HG03064 (cell line): ENCODE measurements around the gene SH2D3C.

Experiments used
- ATAC-seq: cut with Tn5 transposase; IDR thresholded peaks from one replicate; pipeline ENCODE4 v1.9.1; 2021; ENCODE audit warnings: low read depth; ENCODE audit not compliant: unreplicated experiment

Gene SH2D3C

GRCh38 chr9:127723444-127723843 lies 55.0 kb downstream of the SH2D3C start:
- ATAC-seq = no peak

GRCh38 chr9:127723013-127723412 lies 55.5 kb downstream of the SH2D3C start:
- no peak for ATAC-seq

- ATAC-seq = no peak
These were observed 56.3 kb downstream of the SH2D3C start for GRCh38 chr9:127722055-127722745.

GRCh38 chr9:127721391-127721821 lies 57.1 kb downstream of the SH2D3C start:
- no peak for ATAC-seq

- ATAC-seq = no peak
These were observed 57.6 kb downstream of the SH2D3C start for GRCh38 chr9:127720865-127721227.

GRCh38 chr9:127720031-127720864 lies 58.2 kb downstream of the SH2D3C start:
- ATAC-seq = no peak

- no peak for ATAC-seq
These were observed 60.7 kb downstream of the SH2D3C start for GRCh38 chr9:127717766-127718165.

GRCh38 chr9:127716412-127716811 lies 62.1 kb downstream of the SH2D3C start:
- ATAC-seq = no peak

GRCh38 chr9:127715470-127716337 lies 62.8 kb downstream of the SH2D3C start, which contains the start of the genes PTRH1 and TTC16:
Gene PTRH1 (minus strand): TSS chr9:127715663. CDS start chr9:127715639, 24 bp downstream.
Gene TTC16 (plus strand): TSS chr9:127716079. CDS start chr9:127716146, 67 bp downstream.
- peak; percentile 85 for ATAC-seq

- peak; percentile 13 for ATAC-seq
These were observed 63.5 kb downstream of the SH2D3C start for GRCh38 chr9:127714951-127715469.

- no peak for ATAC-seq
These were observed 64.3 kb downstream of the SH2D3C start for GRCh38 chr9:127714020-127714750.

- no peak for ATAC-seq
These were observed 65.6 kb downstream of the SH2D3C start for GRCh38 chr9:127712867-127713266.

- ATAC-seq = no peak
These were observed 66.1 kb downstream of the SH2D3C start for GRCh38 chr9:127712371-127712770.

GRCh38 chr9:127711831-127712274 lies 66.6 kb downstream of the SH2D3C start:
- no peak for ATAC-seq

- no peak for ATAC-seq
These were observed 67.2 kb downstream of the SH2D3C start for GRCh38 chr9:127711226-127711701.

- no peak for ATAC-seq
These were observed 68.2 kb downstream of the SH2D3C start for GRCh38 chr9:127710204-127710783.

GRCh38 chr9:127708952-127709587 lies 69.4 kb downstream of the SH2D3C start:
- ATAC-seq = no peak

- no peak for ATAC-seq
These were observed 70.7 kb downstream of the SH2D3C start for GRCh38 chr9:127707766-127708165.

- ATAC-seq = no peak
These were observed 71.6 kb downstream of the SH2D3C start, which contains the start of gene CFAP157 for GRCh38 chr9:127706836-127707241. Gene CFAP157 (plus strand): TSS chr9:127706988. CDS start chr9:127707032, 44 bp downstream.
